Keratinocyte (primary cell): ENCODE results near the gene LYZL1. TPM values are rescaled to one million over a fixed set of nuclear protein-coding genes. Genes with fewer than 3 reads are reported as not detected.

ENCODE experiments used
- DNase-seq: peaks from one replicate; pipeline ENCODE4 v3.0.0-alpha.2; 2011; ENCODE audit warnings: low read depth, missing footprints, low spot score
- FAIRE-seq: peaks from 2 replicates; lab custom pipeline; 2011; peaks lifted over from hg19 to GRCh38; lab: Jason Lieb, UNC
- H2AFZ ChIP-seq: 2 replicates; pipeline ENCODE4 v1.6.0; 2012; ENCODE audit warnings: low read length, control low read depth, inconsistent platforms; ENCODE audit not compliant: control insufficient read depth
- H3K27ac ChIP-seq: 2 replicates; pipeline ENCODE4 v1.5.1; 2011; ENCODE audit warnings: low read length; ENCODE audit not compliant: control insufficient read depth, insufficient read depth
- H3K27me3 ChIP-seq: 3 replicates; pipeline ENCODE4 v1.6.0; 2011; ENCODE audit warnings: low read length; ENCODE audit not compliant: control insufficient read depth, insufficient read depth; ENCODE audit errors: extremely low read depth
- H3K36me3 ChIP-seq, 2 experiments: 2 replicates in 1 of 2; 3 replicates in 1 of 2; pipeline ENCODE4 v1.5.1; 2011; ENCODE audit warnings: low read length in 2 of 2, mild to moderate bottlenecking in 1 of 2; ENCODE audit not compliant: control insufficient read depth in 2 of 2, insufficient read depth in 2 of 2; ENCODE audit errors: extremely low read depth in 1 of 2
- H3K4me1 ChIP-seq: 3 replicates; pipeline ENCODE4 v1.5.1; 2011; ENCODE audit warnings: low read length; ENCODE audit not compliant: control insufficient read depth, insufficient read depth; ENCODE audit errors: extremely low read depth
- H3K4me2 ChIP-seq: 3 replicates; pipeline ENCODE4 v1.6.0; 2011; ENCODE audit warnings: low read depth, low read length; ENCODE audit not compliant: control insufficient read depth, insufficient read depth; ENCODE audit errors: extremely low read depth
- H3K4me3 ChIP-seq, 3 experiments: fragments of 200-600 bp in 1 of 3; sonication (generic) in 1 of 3; 2 replicates in 2 of 3; 3 replicates in 1 of 3; pipeline ENCODE4 v1.5.1; 2011 to 2016; ENCODE audit warnings: low read length in 3 of 3, mild to moderate bottlenecking in 3 of 3, control low read depth in 2 of 3, inconsistent platforms in 1 of 3, low read depth in 1 of 3, mixed read lengths in 1 of 3, mixed run types in 1 of 3, moderate library complexity in 1 of 3; ENCODE audit not compliant: control insufficient read depth in 2 of 3, insufficient read depth in 2 of 3; ENCODE audit errors: extremely low read depth in 1 of 3
- H3K79me2 ChIP-seq: 2 replicates; pipeline ENCODE4 v1.6.0; 2012; ENCODE audit warnings: low read length; ENCODE audit not compliant: control insufficient read depth, insufficient read depth
- H3K9ac ChIP-seq: 3 replicates; pipeline ENCODE4 v1.6.0; 2011; ENCODE audit warnings: low read length; ENCODE audit not compliant: control insufficient read depth, insufficient read depth; ENCODE audit errors: extremely low read depth
- H3K9me1 ChIP-seq: 3 replicates; pipeline ENCODE4 v1.6.0; 2011; ENCODE audit warnings: low read length; ENCODE audit not compliant: control insufficient read depth, insufficient read depth; ENCODE audit errors: extremely low read depth
- H3K9me3 ChIP-seq: 2 replicates; pipeline ENCODE4 v1.5.1; 2012; ENCODE audit warnings: low read depth, low read length; ENCODE audit not compliant: control insufficient read depth
- H4K20me1 ChIP-seq: 3 replicates; pipeline ENCODE4 v1.6.0; 2011; ENCODE audit warnings: low read length; ENCODE audit not compliant: control insufficient read depth, insufficient read depth; ENCODE audit errors: extremely low read depth
- CTCF ChIP-seq, 3 experiments: IDR thresholded peaks in 1 of 3; conservative IDR thresholded peaks in 1 of 3; optimal IDR thresholded peaks in 1 of 3; 2 replicates in 2 of 3; 3 replicates in 1 of 3; pipeline versions ENCODE3 to v1.5.1; 2011; ENCODE audit warnings: low read length in 3 of 3, mild to moderate bottlenecking in 3 of 3, moderate library complexity in 2 of 3, control low read depth in 1 of 3, inconsistent platforms in 1 of 3; ENCODE audit not compliant: insufficient read depth in 2 of 3; ENCODE audit errors: extremely low read depth in 1 of 3
- EZH2 ChIP-seq: IDR thresholded peaks from one replicate; pipeline ENCODE4 v1.6.1; 2012; ENCODE audit warnings: inconsistent platforms, mild to moderate bottlenecking, low read length, moderate library complexity
- dilution Hi-C: fragments of 300-500 bp; cut with MboI; formaldehyde crosslinking; loops from one replicate; pipeline ENCODE4 v1.7.0; 2020; ENCODE audit warnings: low sequenced_read_pairs; ENCODE audit not compliant: extremely low pct_ligation_motif_present
- polyA plus RNA-seq, 5 experiments: library from polyadenylated mRNA; depleted of rRNA in 3 of 5; stranded (reverse) in 3 of 5; stranded (forward) in 1 of 5; unstranded in 1 of 5; fragments of >200 nt; gene quantifications; 1 replicate in 1 of 5; 2 replicates in 3 of 5; 3 replicates in 1 of 5; pipeline versions ENCODE4 v1.2.1 to v1.2.3, GENCODE V29; 2011 to 2012; ENCODE audit warnings: missing spikeins in 2 of 5, low read depth in 1 of 5, low replicate concordance in 1 of 5

LYZL1 gene
- polyA plus RNA-seq, 1 donor (not counting 4 experiments of a cell fraction or from before 2014, with no cell fraction given), result not detected

DNA sequence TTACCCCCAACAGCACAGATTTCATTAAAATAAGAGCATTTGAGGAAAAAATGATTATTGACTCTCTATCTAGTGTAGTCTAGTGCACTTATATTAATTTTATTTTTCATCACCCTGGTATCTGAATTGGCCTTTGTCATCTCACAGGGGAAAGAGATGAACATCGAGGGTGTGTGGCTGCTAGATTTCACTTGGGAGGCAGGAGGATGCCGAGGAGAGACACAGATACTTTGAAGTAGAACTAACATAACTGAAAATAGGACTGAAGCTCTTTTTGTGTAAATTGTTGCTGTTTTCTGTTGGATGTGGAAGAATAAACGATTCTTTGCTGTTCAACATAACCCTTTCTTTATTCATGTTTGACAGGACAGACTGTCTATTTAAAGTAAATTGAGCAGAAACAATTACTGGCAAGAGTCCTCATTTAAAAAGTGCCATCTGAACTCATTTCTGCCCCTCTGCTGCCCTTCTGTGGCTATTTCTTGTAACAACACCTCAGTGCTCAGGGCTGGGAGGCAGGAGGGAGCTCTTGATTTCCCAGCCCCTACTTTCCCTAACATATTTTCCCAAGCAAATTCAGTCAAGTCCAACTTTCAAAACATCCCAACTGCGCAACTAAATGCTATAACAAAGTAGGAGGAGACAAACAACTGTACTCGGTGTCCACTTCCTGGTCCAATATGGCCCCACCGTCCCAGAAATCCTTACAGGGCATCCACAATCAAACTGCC is 15.6 kb downstream of the LYZL1 start:
- Histone ChIP-seq H3K4me2 (no peak overlapping the region), H4K20me1 (no peaks in the 10 kb centered on the region), H3K27me3 (peaks cover 5% of the 10 kb centered on the region), H3K9me3 (no peaks in the 10 kb centered on the region), H3K4me1 (no peaks in the 10 kb centered on the region), H3K9ac (no peak overlapping the region), H3K9me1 (no peaks in the 10 kb centered on the region), H2AFZ (no peak overlapping the region), H3K27ac (no peak overlapping the region), H3K79me2 (no peaks in the 10 kb centered on the region), H3K36me3 (no peaks in the 10 kb centered on the region), H3K4me3 (no peak overlapping the region)
- FAIRE-seq (peak; percentile 61), DNase-seq (no peak)
- dilution Hi-C loops, result loop anchor here (25.0 kb wide), 1 partner anchor 167 kb away; no protein-coding TSS in a partner anchor
- TF ChIP-seq CTCF (optimal IDR thresholded peaks at IDR 0.05 in 1 of 3, IDR thresholded peaks at IDR 0.05 in 1 of 3, conservative IDR thresholded peaks at IDR 0.05 in 1 of 3; ENCODE audit: extremely low read depth in 1 of 3, insufficient read depth in 2 of 3, low read length in 3 of 3), result peak; percentile 69 to 82 (median 75)
- TF ChIP-seq EZH2, result no peak

DNA sequence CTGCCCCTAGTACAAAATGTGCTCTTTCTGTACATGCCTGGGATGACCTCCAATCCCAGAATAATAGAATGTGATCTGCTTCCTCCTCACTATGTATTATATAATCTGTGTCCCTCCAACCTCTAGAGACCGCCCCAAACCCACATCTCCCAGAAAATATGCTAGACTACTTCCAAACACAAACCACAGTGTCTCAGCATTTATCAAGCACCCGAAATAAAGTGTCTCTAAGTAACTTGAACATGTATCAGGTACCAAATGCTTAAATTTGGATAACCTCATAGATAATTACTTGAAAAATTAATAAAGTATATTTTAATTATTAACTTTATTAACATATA is 16.1 kb downstream of the LYZL1 start:
- Histone ChIP-seq H3K4me2 (no peak overlapping the region), H3K27me3 (peaks cover 5% of the 10 kb centered on the region), H4K20me1 (no peaks in the 10 kb centered on the region), H3K27ac (no peak overlapping the region), H3K4me3 (no peak overlapping the region), H3K79me2 (no peaks in the 10 kb centered on the region), H3K36me3 (no peaks in the 10 kb centered on the region), H3K9ac (no peak overlapping the region), H3K9me1 (no peaks in the 10 kb centered on the region), H2AFZ (no peak overlapping the region), H3K9me3 (no peaks in the 10 kb centered on the region), H3K4me1 (no peaks in the 10 kb centered on the region)
- dilution Hi-C loops, result loop anchor here (25.0 kb wide), 1 partner anchor 168 kb away; no protein-coding TSS in a partner anchor
- no peak for DNase-seq
- no peak for FAIRE-seq
- TF ChIP-seq EZH2 (no peak), CTCF (optimal IDR thresholded peaks at IDR 0.05 in 1 of 3, IDR thresholded peaks at IDR 0.05 in 1 of 3, conservative IDR thresholded peaks at IDR 0.05 in 1 of 3; ENCODE audit: extremely low read depth in 1 of 3, insufficient read depth in 2 of 3, low read length in 3 of 3) (no peak)
